ENCODE measurements around the gene C2orf81.

GRCh38 chr2:74371421-74371820, 50.0 kb downstream of the C2orf81 start:
- TF ChIP-seq CTCF (IDR thresholded peaks at IDR 0.05; ENCODE audit: borderline replicate concordance, extremely low read depth, low read length, poor library complexity, severe bottlenecking) (no peak), EZH2 (IDR thresholded peaks at IDR 0.05; ENCODE audit: borderline replicate concordance, low read depth, low read length, severe bottlenecking) (no peak)
